ENCODE results near the gene ZMIZ1.
A peak's percentile ranks its signal among the peaks of the same experiment; 100 is the strongest.

ZMIZ1 gene

GRCh38 chr10:79150444-79150754 lies 81.6 kb downstream of the ZMIZ1 start:
- DNase-seq (ENCODE audit: low read depth): no peak

GRCh38 chr10:79152423-79152817 lies 83.7 kb downstream of the ZMIZ1 start:
- DNase-seq (ENCODE audit: low read depth): no peak

DNA sequence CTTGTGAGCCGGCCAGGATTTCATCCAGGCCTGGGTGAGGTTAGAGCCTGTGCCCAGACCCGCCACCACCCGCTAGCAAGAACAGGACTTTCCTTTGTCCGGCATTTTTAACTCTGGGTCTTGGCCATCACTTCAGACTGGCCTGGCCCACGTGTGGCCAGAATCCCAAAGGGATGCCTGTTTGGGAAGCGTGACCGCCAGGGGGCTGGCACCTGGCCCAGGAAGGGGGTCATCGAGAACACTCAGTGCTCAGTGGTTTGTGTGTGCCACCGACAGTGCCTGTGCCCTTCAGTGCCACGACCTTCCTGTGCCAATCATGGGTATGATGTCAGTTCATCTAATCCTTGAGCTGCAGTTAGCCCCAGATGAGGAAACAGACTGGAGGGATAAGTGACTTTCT lies 85.0 kb downstream of the ZMIZ1 start:
- DNase-seq (ENCODE audit: low read depth): no peak

DNA sequence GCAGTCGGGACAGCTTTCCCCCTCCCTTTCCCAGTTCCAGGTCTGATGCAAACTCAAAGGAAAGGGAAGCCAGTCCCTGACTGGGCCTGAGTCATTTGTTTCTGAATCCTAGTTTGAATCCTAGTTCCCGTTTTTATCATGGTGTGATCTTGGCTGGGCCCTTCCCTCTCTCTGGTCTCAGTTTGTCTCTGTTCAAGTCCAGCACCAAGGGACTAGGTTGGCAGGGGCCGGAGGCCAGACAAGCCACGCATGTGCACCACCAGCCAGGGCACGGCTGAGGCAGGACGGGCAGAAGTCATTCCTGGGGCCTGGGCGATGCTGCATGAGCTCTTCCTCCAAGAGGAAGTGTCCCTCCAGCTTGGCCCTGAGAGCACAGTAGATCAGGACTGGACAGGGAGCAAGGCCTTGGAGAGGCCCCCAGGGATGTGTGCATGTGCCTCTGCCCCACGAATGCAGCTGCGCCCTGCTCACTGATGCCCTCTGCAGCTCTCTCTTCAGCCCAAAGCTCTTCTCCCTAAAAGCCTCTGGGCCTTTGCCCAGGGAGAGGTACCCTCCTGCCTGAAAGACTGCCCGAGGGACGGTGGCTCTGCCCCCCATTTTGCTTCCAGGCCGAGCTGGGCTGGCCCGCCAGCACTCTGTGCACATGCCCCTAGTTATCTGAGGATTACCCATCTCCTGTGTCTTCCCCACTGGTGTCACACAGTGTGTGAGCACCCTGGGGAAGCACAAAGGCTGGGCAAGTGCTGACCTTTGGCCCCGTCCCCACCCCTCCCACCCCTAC lies 86.7 kb downstream of the ZMIZ1 start:
- DNase-seq (ENCODE audit: low read depth): no peak

DNA sequence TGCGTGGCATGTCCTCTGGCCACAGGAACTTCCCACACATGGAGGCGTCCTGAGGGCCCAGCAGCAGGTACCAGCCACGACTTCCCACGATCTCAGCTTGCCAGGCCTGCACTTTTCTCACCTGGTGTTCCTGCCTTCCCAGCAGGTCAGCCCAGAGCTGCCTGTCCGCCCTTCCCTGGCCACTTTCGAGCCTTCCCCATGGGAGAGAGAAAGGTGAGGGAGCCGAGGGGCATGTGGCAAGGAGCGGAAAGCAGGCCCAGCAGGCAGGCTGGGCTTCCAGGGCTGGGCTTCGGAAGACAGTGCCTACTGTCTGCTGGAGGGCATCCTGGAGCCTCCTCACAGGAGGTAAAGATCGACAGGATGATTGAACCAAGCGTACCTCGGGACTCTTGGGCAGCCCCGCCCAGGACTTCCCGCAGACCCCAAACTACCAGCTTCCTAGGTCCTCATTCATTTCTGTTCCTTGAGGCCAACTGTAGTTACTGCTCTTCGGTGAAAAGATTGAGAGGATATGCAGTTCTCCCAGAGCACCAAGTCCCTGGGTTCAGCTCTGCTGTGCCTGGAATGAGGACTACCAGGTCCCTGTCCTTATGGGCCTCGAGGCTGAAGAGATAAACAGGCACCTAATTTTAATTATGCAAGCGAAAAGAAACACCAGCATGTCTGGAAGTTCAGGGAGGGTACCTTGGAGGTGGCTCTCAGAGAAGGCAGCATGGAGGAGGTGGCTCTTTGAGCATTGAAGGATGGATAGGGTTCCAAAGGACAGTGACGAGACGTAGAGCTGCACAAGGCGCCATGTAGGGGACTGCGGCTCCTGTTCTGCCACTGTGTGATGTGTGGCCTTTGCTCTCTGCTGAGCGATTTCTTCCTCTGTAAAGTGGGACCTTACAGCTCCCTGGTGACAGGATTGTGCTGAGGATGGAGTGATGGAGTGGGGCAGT lies 87.8 kb downstream of the ZMIZ1 start:
- no peak for DNase-seq (ENCODE audit: low read depth)

- no peak for DNase-seq (ENCODE audit: low read depth)
These were observed 89.2 kb downstream of the ZMIZ1 start for GRCh38 chr10:79158004-79158340.

DNA sequence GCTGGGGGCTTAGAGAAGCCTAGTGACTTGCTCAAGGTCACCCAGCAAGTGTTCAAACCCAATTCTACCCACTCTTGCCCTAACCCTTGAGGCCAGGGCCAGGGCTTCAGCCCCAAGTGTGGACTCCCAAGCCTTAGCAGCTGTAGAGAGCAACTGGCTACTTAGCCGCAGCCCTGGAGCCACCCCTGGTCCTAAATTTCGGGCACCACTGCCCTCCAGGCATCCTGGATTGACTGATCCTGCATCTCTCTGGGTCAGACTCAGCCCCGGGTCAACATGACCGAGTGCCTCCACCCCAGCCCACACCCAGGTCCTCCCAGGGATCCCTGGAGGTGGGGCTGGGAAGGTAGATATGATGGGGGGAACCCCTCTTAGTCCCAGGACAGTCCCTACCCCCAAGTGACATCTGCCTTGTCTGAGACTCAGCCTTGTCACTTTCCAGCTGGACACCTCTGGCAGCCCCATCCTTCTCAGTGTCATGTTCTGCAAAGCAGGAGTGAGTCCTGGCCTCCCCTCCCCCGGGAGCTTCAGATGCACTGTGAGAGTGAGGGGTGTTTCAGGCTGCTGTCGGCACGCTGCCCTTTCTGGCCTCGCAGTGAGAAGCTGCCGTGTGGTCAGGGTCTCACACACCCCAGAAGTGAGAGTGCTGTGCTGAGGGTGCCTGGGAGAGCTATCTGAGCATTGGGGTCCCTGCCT lies 89.8 kb downstream of the ZMIZ1 start:
- DNase-seq (ENCODE audit: low read depth): no peak

DNA sequence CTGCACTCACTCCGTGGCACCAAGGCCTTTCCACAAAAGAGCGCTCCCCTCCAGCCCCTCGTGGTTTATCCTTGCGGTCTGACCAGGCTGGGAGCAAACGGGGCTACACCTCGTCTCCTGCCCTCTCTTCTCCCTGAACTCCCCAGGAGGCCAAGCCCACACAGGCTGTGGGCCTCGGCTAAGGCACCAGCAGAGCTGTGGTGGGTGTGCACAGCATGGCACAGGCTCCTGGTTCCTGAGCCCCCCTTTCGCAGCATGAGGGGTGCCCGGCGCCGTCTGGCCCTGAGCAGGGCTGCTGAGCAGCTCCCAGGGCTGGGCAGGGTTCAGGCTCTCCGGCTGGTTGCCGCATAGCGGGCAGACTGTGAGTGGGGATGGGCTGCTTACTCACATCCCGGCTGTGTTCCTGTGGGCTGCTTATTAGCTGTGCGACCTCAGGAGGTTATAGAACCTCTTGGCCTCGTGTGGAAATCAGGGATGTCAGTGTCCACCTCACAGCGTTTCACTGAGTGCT lies 90.4 kb downstream of the ZMIZ1 start:
- DNase-seq (ENCODE audit: low read depth): peak; percentile 34

DNA sequence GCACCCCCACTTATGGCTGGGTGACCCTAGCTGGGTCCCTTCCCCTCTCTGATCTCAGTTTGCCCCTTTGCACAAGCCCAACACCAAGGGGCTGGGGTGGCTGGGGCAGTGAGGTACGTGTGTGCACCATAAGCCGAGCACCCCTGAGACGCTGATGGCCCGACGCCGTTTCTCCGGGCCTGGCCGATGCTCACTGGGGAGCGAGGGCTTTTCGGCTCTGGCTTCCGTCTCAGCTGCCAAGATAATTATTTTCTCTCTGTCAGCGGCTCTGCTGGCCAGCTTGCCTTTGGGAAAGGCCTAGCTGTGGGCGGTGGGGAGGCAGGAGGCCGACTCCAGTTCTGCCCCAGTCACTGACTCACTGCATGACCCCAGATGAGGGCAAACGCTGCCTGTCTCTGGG lies 91.0 kb downstream of the ZMIZ1 start:
- DNase-seq (ENCODE audit: low read depth): no peak

GRCh38 chr10:79160191-79160590 lies 91.4 kb downstream of the ZMIZ1 start:
- no peak for DNase-seq (ENCODE audit: low read depth)

- no peak for DNase-seq (ENCODE audit: low read depth)
These were observed 92.8 kb downstream of the ZMIZ1 start for GRCh38 chr10:79161557-79161956.

DNA sequence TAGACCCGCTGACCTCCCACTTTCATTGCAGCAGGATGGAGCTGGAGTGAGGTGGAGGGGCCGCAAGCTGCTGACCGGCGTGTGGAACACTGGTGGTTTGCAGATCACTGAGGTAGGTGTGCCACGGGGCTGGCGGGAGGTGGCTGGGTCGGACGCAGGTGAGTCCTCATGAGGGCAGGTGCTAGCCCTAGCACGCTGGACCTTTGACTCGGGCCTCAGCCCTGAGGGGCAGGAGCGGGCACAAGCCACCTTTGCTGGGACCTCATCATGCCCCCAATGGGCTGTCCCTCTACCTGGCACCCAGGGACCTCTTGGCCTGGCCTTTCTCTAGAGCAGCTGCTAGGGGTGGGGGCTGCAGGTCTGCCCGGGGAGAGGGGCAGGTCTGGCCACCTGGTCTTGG lies 93.3 kb downstream of the ZMIZ1 start:
- no peak for DNase-seq (ENCODE audit: low read depth)

DNA sequence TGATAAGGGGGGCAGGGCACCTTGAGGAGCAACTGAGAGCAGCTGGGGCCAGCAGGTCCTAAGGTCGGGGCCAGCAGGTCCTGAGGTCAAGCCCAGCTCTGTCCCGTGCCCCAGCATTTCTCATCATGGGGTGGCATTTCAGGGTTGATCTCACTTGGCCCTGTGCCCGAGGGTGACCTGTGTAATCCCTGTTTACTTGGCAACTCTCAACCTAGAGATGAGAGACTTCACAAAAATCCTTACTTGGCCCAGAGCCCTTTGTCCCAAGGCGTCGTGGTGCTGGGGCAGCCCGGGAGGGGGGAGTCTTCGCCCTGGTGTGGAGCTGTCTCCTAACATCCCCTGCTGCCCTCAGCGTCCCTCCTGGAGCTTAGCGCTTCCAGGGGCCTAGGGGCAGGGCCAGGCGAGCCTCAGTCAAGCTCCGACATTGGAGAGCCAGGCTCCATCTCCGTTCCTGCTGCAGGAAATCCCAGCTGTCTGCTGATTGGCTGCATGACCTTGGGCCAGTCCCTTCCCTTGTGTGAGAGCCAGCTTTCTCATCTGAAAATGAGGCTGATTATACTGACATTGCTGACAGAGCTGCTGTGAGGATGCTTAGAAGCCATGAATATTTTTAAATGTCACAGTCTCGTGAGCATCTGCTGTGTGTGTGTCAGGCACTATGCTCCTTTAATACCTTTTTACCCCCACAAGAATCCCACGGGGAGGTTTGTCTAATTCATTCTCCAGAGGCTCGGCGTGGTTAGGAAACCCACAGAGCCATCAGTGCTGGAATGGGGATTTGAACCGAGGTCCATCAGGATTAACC lies 94.3 kb downstream of the ZMIZ1 start:
- DNase-seq (ENCODE audit: low read depth): no peak

- no peak for DNase-seq (ENCODE audit: low read depth)
These were observed 94.9 kb downstream of the ZMIZ1 start for GRCh38 chr10:79163666-79163975.

GRCh38 chr10:79164075-79164474 lies 95.3 kb downstream of the ZMIZ1 start:
- no peak for DNase-seq (ENCODE audit: low read depth)

GRCh38 chr10:79165070-79165778 lies 96.5 kb downstream of the ZMIZ1 start:
- no peak for DNase-seq (ENCODE audit: low read depth)

- DNase-seq (ENCODE audit: low read depth): no peak
These were observed 97.6 kb downstream of the ZMIZ1 start for GRCh38 chr10:79166312-79166721.

- no peak for DNase-seq (ENCODE audit: low read depth)
These were observed 98.0 kb downstream of the ZMIZ1 start for GRCh38 chr10:79166741-79167140.

GRCh38 chr10:79167537-79167936 lies 98.8 kb downstream of the ZMIZ1 start:
- no peak for DNase-seq (ENCODE audit: low read depth)

- DNase-seq (ENCODE audit: low read depth): no peak
These were observed 99.4 kb downstream of the ZMIZ1 start for GRCh38 chr10:79168210-79168609.

DNA sequence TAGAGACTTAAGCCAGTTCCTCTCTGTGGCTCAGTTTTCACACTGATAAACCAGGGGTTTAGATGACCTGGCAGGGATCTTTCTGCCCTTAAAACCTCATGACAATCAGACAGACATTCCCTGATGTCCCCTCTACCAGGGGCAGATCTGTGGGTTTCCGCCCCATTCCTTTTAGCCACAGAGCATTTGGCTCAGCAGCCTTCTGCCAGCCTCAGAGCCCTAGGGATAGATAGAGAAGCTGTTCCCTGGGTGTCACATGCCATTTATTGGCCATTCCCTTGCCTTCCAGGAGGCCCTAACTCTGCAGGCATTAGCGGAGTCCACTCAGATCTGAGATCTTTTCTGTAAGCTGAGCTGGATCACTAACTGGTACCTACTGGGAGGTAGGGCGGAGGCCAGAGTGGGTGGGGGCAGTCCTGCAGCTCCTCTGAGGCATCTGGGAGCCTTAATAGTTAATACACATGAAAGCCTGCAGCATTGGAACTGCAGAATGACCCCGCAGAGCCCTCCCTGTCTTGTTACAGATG lies 101.5 kb downstream of the ZMIZ1 start:
- DNase-seq (ENCODE audit: low read depth): no peak
